ENCODE measurements around the gene GCDH.

Gene GCDH

DNA sequence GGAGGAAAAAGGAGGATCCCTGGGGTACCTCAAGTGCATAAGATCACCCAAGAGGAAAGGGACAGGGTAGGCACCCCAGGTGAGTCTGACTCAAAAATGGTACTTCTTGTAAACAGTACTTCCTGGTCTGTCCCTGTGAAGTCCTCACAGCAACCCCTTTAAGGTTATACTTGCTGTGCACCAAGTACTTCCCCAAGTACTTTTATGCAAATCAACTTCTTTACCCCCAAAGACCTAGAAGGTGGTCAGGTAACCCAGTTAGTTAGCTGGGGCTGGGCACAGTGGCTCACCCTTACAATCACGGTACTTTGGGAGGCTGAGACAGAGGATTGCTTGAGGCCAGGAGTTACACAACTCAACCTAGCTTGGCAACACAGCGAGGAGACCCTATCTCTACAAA is 49.9 kb downstream of the GCDH start:
- in situ Hi-C loops (cut with MboI; ENCODE audit: low sequenced_read_pairs, unreplicated experiment) = no loop called here
- TF ChIP-seq, protein P1, sequence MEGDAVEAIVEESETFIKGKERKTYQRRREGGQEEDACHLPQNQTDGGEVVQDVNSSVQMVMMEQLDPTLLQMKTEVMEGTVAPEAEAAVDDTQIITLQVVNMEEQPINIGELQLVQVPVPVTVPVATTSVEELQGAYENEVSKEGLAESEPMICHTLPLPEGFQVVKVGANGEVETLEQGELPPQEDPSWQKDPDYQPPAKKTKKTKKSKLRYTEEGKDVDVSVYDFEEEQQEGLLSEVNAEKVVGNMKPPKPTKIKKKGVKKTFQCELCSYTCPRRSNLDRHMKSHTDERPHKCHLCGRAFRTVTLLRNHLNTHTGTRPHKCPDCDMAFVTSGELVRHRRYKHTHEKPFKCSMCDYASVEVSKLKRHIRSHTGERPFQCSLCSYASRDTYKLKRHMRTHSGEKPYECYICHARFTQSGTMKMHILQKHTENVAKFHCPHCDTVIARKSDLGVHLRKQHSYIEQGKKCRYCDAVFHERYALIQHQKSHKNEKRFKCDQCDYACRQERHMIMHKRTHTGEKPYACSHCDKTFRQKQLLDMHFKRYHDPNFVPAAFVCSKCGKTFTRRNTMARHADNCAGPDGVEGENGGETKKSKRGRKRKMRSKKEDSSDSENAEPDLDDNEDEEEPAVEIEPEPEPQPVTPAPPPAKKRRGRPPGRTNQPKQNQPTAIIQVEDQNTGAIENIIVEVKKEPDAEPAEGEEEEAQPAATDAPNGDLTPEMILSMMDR (IDR thresholded peaks at IDR 0.05; ENCODE audit: borderline replicate concordance, control extremely low read depth, extremely low read depth, insufficient read depth, missing control alignments) = no peak
- DNase-seq (ENCODE audit: low spot score) = no peak

DNA sequence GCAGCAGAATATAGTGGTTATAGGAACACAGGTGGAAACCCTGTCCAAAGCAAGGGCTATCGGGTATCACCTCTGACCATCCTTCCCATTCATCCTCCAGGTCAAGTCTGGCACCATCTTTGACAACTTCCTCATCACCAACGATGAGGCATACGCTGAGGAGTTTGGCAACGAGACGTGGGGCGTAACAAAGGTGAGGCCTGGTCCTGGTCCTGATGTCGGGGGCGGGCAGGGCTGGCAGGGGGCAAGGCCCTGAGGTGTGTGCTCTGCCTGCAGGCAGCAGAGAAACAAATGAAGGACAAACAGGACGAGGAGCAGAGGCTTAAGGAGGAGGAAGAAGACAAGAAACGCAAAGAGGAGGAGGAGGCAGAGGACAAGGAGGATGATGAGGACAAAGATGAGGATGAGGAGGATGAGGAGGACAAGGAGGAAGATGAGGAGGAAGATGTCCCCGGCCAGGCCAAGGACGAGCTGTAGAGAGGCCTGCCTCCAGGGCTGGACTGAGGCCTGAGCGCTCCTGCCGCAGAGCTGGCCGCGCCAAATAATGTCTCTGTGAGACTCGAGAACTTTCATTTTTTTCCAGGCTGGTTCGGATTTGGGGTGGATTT is 52.6 kb downstream of the GCDH start:
- DNase-seq (ENCODE audit: low spot score) = no peak
- TF ChIP-seq, protein P1 (IDR thresholded peaks at IDR 0.05; ENCODE audit: borderline replicate concordance, control extremely low read depth, extremely low read depth, insufficient read depth, missing control alignments) = no peak
- in situ Hi-C loops (cut with MboI; ENCODE audit: low sequenced_read_pairs, unreplicated experiment) = no loop called here

DNA sequence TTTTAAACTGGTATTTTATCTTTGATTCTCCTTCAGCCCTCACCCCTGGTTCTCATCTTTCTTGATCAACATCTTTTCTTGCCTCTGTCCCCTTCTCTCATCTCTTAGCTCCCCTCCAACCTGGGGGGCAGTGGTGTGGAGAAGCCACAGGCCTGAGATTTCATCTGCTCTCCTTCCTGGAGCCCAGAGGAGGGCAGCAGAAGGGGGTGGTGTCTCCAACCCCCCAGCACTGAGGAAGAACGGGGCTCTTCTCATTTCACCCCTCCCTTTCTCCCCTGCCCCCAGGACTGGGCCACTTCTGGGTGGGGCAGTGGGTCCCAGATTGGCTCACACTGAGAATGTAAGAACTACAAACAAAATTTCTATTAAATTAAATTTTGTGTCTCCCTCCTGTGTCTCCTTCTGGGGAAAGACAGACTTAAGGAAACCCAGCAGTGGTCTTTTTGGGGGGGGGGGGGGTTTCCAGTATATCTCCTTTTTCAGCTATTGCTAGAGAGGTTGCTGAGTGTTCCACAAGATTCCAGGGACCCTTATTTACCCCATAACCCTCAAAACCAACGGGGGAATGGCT is 53.2 kb downstream of the GCDH start:
- no peak for DNase-seq (ENCODE audit: low spot score)
- in situ Hi-C loops (cut with MboI; ENCODE audit: low sequenced_read_pairs, unreplicated experiment) = no loop called here
- TF ChIP-seq, protein P1 (IDR thresholded peaks at IDR 0.05; ENCODE audit: borderline replicate concordance, control extremely low read depth, extremely low read depth, insufficient read depth, missing control alignments) = no peak

DNA sequence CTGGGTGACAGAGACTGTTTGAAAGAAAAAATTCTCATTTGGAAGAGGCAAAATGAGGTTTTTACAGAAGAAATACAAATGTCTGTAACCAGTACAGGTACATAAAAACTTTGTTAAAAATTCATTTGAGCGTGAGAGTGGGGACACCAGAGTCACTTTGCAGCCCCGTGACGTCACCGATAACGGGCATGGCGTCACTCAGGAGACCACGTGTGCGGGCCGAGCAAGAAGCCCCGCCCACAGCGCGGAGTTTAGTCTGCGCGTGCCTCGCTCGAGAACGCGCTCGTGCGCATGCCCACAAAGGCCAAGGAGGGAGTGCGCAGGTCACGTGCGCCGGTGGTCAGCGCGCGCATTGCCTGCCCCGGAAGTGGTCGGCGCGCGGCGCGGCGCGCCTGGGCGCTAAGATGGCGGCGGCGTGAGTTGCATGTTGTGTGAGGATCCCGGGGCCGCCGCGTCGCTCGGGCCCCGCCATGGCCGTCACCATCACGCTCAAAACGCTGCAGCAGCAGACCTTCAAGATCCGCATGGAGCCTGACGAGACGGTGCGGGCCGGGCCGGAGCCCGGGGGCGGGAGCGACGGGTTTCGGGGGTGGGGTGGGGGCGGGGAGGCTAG is 54.6 kb downstream of the GCDH start, which contains the start of gene RAD23A:
TSS of gene RAD23A (plus strand) at position 384 of the 613 bp plus-strand sequence. CDS start at position 471, 87 bp downstream.
- in situ Hi-C loops (cut with MboI; ENCODE audit: low sequenced_read_pairs, unreplicated experiment) = no loop called here
- DNase-seq (ENCODE audit: low spot score) = peak; percentile 96
- TF ChIP-seq, protein P1 (IDR thresholded peaks at IDR 0.05; ENCODE audit: borderline replicate concordance, control extremely low read depth, extremely low read depth, insufficient read depth, missing control alignments) = no peak

DNA sequence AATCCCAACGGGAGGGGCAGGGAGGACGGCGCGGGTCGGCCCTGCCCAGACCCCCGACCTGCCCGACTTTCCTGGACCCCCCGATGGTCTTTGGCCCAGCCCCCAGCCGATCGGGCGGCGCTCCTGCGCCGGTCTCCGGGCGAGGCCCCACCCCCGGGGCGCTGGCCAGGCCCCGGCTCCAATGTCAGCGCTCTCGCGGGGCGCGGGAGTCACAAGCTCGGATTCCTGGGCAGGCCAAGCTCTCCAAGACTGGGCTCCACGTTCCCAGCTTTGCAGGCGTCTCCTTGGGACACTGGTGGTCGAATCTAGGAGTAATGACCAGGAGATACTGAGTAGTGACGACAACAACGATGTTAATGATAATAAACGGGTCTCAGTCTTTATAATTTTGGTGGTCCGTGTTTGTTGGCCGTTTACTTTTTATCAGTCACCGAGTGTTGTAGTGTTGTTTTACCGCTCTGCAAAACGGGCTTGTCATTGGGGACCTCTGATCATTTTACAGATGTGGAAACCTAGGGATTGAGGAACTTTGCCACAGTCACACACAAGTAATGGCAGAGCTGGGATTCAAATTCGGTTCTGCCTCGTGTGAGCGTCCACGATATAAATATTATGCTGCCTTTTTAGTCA is 55.2 kb downstream of the GCDH start:
- peak; percentile 74 for DNase-seq (ENCODE audit: low spot score)

More for the DNA sequence above, 55.2 kb downstream of the GCDH start:
- TF ChIP-seq, protein P1 (IDR thresholded peaks at IDR 0.05; ENCODE audit: borderline replicate concordance, control extremely low read depth, extremely low read depth, insufficient read depth, missing control alignments) = no peak
- in situ Hi-C loops (cut with MboI; ENCODE audit: low sequenced_read_pairs, unreplicated experiment) = no loop called here
